Measurements from ENCODE around the gene UBL3. TPM values are rescaled to one million over a fixed set of nuclear protein-coding genes. Genes with fewer than 3 reads are reported as not detected.

UBL3 gene
- total RNA-seq, 1 experiment from 2014 or later, result 11.1 TPM

DNA sequence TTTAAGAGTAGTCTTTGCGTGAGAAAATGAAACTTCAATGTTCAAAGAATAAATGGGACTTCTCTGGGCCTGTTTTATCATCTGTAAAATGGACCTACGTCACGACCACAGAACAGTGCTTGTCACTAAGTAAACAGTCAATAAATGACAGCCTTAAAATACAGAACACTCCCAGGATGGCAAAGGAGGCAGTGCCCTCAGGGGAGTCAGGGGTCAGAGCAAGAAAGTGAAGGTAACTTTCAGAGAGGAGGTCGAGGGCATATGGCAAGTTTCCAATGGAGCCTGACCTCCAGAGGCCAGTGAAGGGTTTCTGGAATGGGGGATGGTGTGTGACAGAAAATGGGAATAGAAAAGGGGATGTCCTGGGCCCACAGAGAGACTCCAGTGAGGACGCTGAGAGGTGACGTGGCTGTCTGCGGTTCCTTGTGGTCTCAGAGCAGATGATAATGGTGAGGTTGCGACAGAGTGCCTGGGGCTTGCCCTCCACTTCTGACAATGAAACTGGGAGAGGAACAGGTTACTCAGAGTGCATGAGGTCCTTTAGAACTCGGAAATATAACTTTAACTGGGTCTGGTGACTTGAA lies 91.8 kb downstream of the UBL3 start:
- H3K36me3 ChIP-seq (ENCODE audit: control insufficient read depth, insufficient read depth, low read length), result no peaks in the 10 kb centered on the region
- in situ Hi-C loops (cut with HindIII; ENCODE audit: low pct_unique_long_range_greater_than_20kb, low sequenced_read_pairs), result no loop called here
- no peak for ATAC-seq
- H3K4me1 ChIP-seq (ENCODE audit: control insufficient read depth, insufficient read depth, low read length), result no peaks in the 10 kb centered on the region
- no peak overlapping the region for H3K4me3 ChIP-seq (ENCODE audit: low read depth in 2 of 2, low read length in 2 of 2)
- BruUV-seq (replicated peaks), result no TSS peak
- POLR2A ChIA-PET, result no interaction called here
- CTCF ChIA-PET, result no interaction called here
- no peaks in the 10 kb centered on the region for H3K27me3 ChIP-seq (ENCODE audit: control insufficient read depth, insufficient read depth, low read length)
- no peak for DNase-seq (ENCODE audit: low read depth, low spot score)
- no peaks in the 10 kb centered on the region for H3K9me3 ChIP-seq (ENCODE audit: control insufficient read depth, insufficient read depth, low read depth, low read length)
- TF ChIP-seq SIN3A (IDR thresholded peaks at IDR 0.05; ENCODE audit: borderline replicate concordance, insufficient read depth, low read depth, low read length) (no peak), POLR2AphosphoS5 (IDR thresholded peaks at IDR 0.05; ENCODE audit: low read depth, low read length) (no peak), TCF7L2 (IDR thresholded peaks at IDR 0.05; ENCODE audit: low read depth, low read length) (no peak)
- TF ChIP-seq, protein P1, sequence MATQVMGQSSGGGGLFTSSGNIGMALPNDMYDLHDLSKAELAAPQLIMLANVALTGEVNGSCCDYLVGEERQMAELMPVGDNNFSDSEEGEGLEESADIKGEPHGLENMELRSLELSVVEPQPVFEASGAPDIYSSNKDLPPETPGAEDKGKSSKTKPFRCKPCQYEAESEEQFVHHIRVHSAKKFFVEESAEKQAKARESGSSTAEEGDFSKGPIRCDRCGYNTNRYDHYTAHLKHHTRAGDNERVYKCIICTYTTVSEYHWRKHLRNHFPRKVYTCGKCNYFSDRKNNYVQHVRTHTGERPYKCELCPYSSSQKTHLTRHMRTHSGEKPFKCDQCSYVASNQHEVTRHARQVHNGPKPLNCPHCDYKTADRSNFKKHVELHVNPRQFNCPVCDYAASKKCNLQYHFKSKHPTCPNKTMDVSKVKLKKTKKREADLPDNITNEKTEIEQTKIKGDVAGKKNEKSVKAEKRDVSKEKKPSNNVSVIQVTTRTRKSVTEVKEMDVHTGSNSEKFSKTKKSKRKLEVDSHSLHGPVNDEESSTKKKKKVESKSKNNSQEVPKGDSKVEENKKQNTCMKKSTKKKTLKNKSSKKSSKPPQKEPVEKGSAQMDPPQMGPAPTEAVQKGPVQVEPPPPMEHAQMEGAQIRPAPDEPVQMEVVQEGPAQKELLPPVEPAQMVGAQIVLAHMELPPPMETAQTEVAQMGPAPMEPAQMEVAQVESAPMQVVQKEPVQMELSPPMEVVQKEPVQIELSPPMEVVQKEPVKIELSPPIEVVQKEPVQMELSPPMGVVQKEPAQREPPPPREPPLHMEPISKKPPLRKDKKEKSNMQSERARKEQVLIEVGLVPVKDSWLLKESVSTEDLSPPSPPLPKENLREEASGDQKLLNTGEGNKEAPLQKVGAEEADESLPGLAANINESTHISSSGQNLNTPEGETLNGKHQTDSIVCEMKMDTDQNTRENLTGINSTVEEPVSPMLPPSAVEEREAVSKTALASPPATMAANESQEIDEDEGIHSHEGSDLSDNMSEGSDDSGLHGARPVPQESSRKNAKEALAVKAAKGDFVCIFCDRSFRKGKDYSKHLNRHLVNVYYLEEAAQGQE (IDR thresholded peaks at IDR 0.05; ENCODE audit: insufficient read depth in 1 of 2, low read depth in 2 of 2, low read length in 1 of 2), result no peak
- TF ChIP-seq, protein P2, sequence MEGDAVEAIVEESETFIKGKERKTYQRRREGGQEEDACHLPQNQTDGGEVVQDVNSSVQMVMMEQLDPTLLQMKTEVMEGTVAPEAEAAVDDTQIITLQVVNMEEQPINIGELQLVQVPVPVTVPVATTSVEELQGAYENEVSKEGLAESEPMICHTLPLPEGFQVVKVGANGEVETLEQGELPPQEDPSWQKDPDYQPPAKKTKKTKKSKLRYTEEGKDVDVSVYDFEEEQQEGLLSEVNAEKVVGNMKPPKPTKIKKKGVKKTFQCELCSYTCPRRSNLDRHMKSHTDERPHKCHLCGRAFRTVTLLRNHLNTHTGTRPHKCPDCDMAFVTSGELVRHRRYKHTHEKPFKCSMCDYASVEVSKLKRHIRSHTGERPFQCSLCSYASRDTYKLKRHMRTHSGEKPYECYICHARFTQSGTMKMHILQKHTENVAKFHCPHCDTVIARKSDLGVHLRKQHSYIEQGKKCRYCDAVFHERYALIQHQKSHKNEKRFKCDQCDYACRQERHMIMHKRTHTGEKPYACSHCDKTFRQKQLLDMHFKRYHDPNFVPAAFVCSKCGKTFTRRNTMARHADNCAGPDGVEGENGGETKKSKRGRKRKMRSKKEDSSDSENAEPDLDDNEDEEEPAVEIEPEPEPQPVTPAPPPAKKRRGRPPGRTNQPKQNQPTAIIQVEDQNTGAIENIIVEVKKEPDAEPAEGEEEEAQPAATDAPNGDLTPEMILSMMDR (IDR thresholded peaks at IDR 0.05), result no peak
- intact Hi-C loops (cut with micrococcal nuclease; ENCODE audit: unreplicated experiment), result no loop called here
- no peak overlapping the region for H3K27ac ChIP-seq (ENCODE audit: low read length)

DNA sequence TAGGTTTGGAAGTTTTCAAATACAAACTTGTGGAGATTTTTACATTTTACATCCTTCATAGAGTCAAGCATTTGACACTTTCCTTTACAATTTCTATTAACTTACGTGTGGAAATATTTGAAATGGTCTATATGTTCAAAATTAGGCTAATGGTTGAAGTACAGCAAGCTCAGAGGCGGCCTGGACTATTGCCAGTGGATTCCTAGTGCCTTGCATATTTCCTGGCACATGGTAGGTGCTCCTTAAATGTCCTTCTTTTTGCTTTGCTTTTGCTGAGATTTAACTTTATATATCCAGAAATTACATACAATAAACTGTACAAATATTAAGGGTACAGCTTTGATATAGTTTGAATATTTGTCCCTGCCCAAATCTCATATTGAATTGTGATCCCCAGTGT lies 93.9 kb downstream of the UBL3 start:
- CTCF ChIA-PET, result no interaction called here

More for the DNA sequence above, 93.9 kb downstream of the UBL3 start:
- Histone ChIP-seq H3K27ac (ENCODE audit: low read length) (no peak overlapping the region), H3K4me1 (ENCODE audit: control insufficient read depth, insufficient read depth, low read length) (no peaks in the 10 kb centered on the region), H3K36me3 (ENCODE audit: control insufficient read depth, insufficient read depth, low read length) (no peaks in the 10 kb centered on the region), H3K4me3 (ENCODE audit: low read depth in 2 of 2, low read length in 2 of 2) (no peak overlapping the region), H3K27me3 (ENCODE audit: control insufficient read depth, insufficient read depth, low read length) (no peaks in the 10 kb centered on the region), H3K9me3 (ENCODE audit: control insufficient read depth, insufficient read depth, low read depth, low read length) (no peaks in the 10 kb centered on the region)
- intact Hi-C loops (cut with micrococcal nuclease; ENCODE audit: unreplicated experiment), result no loop called here
- POLR2A ChIA-PET, result no interaction called here
- no peak for DNase-seq (ENCODE audit: low read depth, low spot score)
- no peak for ATAC-seq
- in situ Hi-C loops (cut with HindIII; ENCODE audit: low pct_unique_long_range_greater_than_20kb, low sequenced_read_pairs), result no loop called here
- no TSS peak for BruUV-seq (replicated peaks)
- no peak for TF ChIP-seq TCF7L2 (IDR thresholded peaks at IDR 0.05; ENCODE audit: low read depth, low read length)
- TF ChIP-seq, protein P2 (IDR thresholded peaks at IDR 0.05), result no peak
- TF ChIP-seq, protein P1 (IDR thresholded peaks at IDR 0.05; ENCODE audit: insufficient read depth in 1 of 2, low read depth in 2 of 2, low read length in 1 of 2), result no peak
- no peak for TF ChIP-seq SIN3A (IDR thresholded peaks at IDR 0.05; ENCODE audit: borderline replicate concordance, insufficient read depth, low read depth, low read length)
- no peak for TF ChIP-seq POLR2AphosphoS5 (IDR thresholded peaks at IDR 0.05; ENCODE audit: low read depth, low read length)
